Hematopoietic multipotent progenitor cell treated with erythropoietin and hydrocortisone succinate and interleukin-3 and kit ligand, for 6 days (in vitro differentiated cells): ENCODE results near the gene MAN1B1.

ENCODE experiments used
- DNase-seq: peaks from one replicate; pipeline ENCODE4 v3.0.0-alpha.2; 2015

Gene MAN1B1

GRCh38 chr9:137088121-137088520 lies 1.3 kb downstream of the MAN1B1 start:
- no peak for DNase-seq

- DNase-seq: no peak
Observed at GRCh38 chr9:137089232-137089947, 2.6 kb downstream of the MAN1B1 start.

GRCh38 chr9:137095664-137096517 lies 9.1 kb downstream of the MAN1B1 start:
- peak; percentile 50 for DNase-seq

- DNase-seq: no peak
Observed at GRCh38 chr9:137096785-137097546, 10.2 kb downstream of the MAN1B1 start.

- DNase-seq: no peak
Observed at GRCh38 chr9:137097761-137098462, 11.1 kb downstream of the MAN1B1 start.

GRCh38 chr9:137099231-137099630 lies 12.4 kb downstream of the MAN1B1 start:
- DNase-seq: no peak

- DNase-seq: no peak
Observed at GRCh38 chr9:137103206-137103999, 16.6 kb downstream of the MAN1B1 start.

GRCh38 chr9:137105814-137106661 lies 19.3 kb downstream of the MAN1B1 start:
- no peak for DNase-seq

GRCh38 chr9:137106662-137107250 lies 20.0 kb downstream of the MAN1B1 start:
- DNase-seq: no peak

GRCh38 chr9:137107312-137107921 lies 20.6 kb downstream of the MAN1B1 start:
- no peak for DNase-seq

- DNase-seq: no peak
Observed at GRCh38 chr9:137107982-137108381, 21.2 kb downstream of the MAN1B1 start.

- no peak for DNase-seq
Observed at GRCh38 chr9:137108608-137109249, 21.9 kb downstream of the MAN1B1 start.

- no peak for DNase-seq
Observed at GRCh38 chr9:137109250-137110146, 22.7 kb downstream of the MAN1B1 start.

GRCh38 chr9:137110147-137110910 lies 23.5 kb downstream of the MAN1B1 start:
- DNase-seq: no peak

GRCh38 chr9:137110911-137111787 lies 24.4 kb downstream of the MAN1B1 start:
- DNase-seq: no peak

GRCh38 chr9:137111788-137112563 lies 25.2 kb downstream of the MAN1B1 start:
- DNase-seq: no peak
